Frontal cortex (tissue), 4 donors: ENCODE data around the gene STK17B. TPM values are rescaled to one million over a fixed set of nuclear protein-coding genes. Genes with fewer than 3 reads are reported as not detected.
"Not testable (repeated sequence)": the region's sequence is repeated elsewhere in the genome, so short reads cannot be mapped to it uniquely, and the experiment has no call there.

Experiments
- DNase-seq, 2 donors: peaks; one replicate each; pipeline ENCODE4 v3.0.0; 2012; ENCODE audit warnings: low spot score in 2 of 2
- FAIRE-seq: peaks from 2 replicates; lab custom pipeline; 2012; peaks lifted over from hg19 to GRCh38; lab: Jason Lieb, UNC
- total RNA-seq: library from RNA; depleted of rRNA; stranded (reverse); fragments of >200 nt; gene quantifications from one replicate; pipeline ENCODE4 v1.2.3, GENCODE V29; 2014
- donor health status: control.
- donor health status: control.
- donor health status: control.

The STK17B gene
- total RNA-seq, 1 donor from 2014 or later = 6.1 TPM

- FAIRE-seq (no peak), DNase-seq (no peak)
Measured at GRCh38 chr2:196125596-196125995, 45.8 kb downstream of the STK17B start.

GRCh38 chr2:196123679-196124373, 47.6 kb downstream of the STK17B start:
- DNase-seq = no peak
- FAIRE-seq = no peak

- FAIRE-seq (no peak), DNase-seq (no peak)
Measured at GRCh38 chr2:196119926-196120325, 51.5 kb downstream of the STK17B start.

GRCh38 chr2:196117214-196117705, 54.1 kb downstream of the STK17B start:
- FAIRE-seq = no peak

GRCh38 chr2:196113061-196113974, 58.1 kb downstream of the STK17B start:
- FAIRE-seq = no peak
- no peak for DNase-seq

More at GRCh38 chr2:196117214-196117705, 54.1 kb downstream of the STK17B start:
- DNase-seq = no peak

- DNase-seq (no peak), FAIRE-seq (no peak)
Measured at GRCh38 chr2:196112418-196113034, 58.9 kb downstream of the STK17B start.

GRCh38 chr2:196108604-196109003, 62.8 kb downstream of the STK17B start:
- DNase-seq = no peak
- no peak for FAIRE-seq

- FAIRE-seq = no peak
Measured at GRCh38 chr2:196105951-196106350, 65.4 kb downstream of the STK17B start.

GRCh38 chr2:196104066-196104465, 67.3 kb downstream of the STK17B start:
- FAIRE-seq (no peak), DNase-seq (no peak)

More at GRCh38 chr2:196105951-196106350, 65.4 kb downstream of the STK17B start:
- DNase-seq = no peak

GRCh38 chr2:196103626-196104025, 67.8 kb downstream of the STK17B start:
- FAIRE-seq (no peak), DNase-seq (no peak)

- no peak for DNase-seq
- FAIRE-seq = no peak
Measured at GRCh38 chr2:196101325-196101991, 69.9 kb downstream of the STK17B start.

GRCh38 chr2:196099916-196100315, 71.5 kb downstream of the STK17B start:
- DNase-seq (no peak), FAIRE-seq (no peak)

GRCh38 chr2:196097864-196098660, 73.3 kb downstream of the STK17B start:
- no peak for FAIRE-seq

GRCh38 chr2:196096982-196097745, 74.2 kb downstream of the STK17B start:
- no peak for FAIRE-seq
- DNase-seq = no peak

More at GRCh38 chr2:196097864-196098660, 73.3 kb downstream of the STK17B start:
- DNase-seq = no peak

GRCh38 chr2:196096264-196096663, 75.1 kb downstream of the STK17B start:
- DNase-seq (no peak), FAIRE-seq (no peak)

- DNase-seq, FAIRE-seq: not testable (repeated sequence)
Measured at GRCh38 chr2:196089448-196089847, 81.9 kb downstream of the STK17B start.

- no peak for FAIRE-seq
- DNase-seq = no peak
Measured at GRCh38 chr2:196088203-196088602, 83.2 kb downstream of the STK17B start.
